Transverse colon (tissue), 4 donors: ENCODE results near the gene DDX27.

Experiments
- EP300 ChIP-seq: sonication (generic); formaldehyde crosslinking; IDR thresholded peaks from one replicate; pipeline ENCODE4 v1.6.1; 2017; ENCODE audit warnings: antibody characterized with exemption, low read depth
- POLR2AphosphoS5 ChIP-seq, 3 donors: sonication (generic); formaldehyde crosslinking; IDR thresholded peaks; one replicate each; pipeline ENCODE4 v1.6.1; 2016; ENCODE audit warnings: antibody characterized with exemption in 3 of 3
- TF ChIP-seq, protein P1 (sequence below), 5 experiments: fragments of 200-600 bp in 3 of 5; fragments of 450-650 bp in 2 of 5; sonication (generic) in 3 of 5; IDR thresholded peaks; 1 replicate in 2 of 5; 2 replicates in 3 of 5; pipeline ENCODE4 v1.5.1; 2016 to 2017; ENCODE audit warnings: antibody characterized with exemption in 5 of 5, inconsistent platforms in 3 of 5, mild to moderate bottlenecking in 2 of 5, moderate library complexity in 1 of 5

GRCh38 chr20:49207076-49207475, 12.1 kb upstream of the DDX27 start:
- TF ChIP-seq, protein P1, sequence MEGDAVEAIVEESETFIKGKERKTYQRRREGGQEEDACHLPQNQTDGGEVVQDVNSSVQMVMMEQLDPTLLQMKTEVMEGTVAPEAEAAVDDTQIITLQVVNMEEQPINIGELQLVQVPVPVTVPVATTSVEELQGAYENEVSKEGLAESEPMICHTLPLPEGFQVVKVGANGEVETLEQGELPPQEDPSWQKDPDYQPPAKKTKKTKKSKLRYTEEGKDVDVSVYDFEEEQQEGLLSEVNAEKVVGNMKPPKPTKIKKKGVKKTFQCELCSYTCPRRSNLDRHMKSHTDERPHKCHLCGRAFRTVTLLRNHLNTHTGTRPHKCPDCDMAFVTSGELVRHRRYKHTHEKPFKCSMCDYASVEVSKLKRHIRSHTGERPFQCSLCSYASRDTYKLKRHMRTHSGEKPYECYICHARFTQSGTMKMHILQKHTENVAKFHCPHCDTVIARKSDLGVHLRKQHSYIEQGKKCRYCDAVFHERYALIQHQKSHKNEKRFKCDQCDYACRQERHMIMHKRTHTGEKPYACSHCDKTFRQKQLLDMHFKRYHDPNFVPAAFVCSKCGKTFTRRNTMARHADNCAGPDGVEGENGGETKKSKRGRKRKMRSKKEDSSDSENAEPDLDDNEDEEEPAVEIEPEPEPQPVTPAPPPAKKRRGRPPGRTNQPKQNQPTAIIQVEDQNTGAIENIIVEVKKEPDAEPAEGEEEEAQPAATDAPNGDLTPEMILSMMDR (IDR thresholded peaks at IDR 0.05) = no peak
- no peak for TF ChIP-seq POLR2AphosphoS5 (IDR thresholded peaks at IDR 0.05)
- no peak for TF ChIP-seq EP300
